ENCODE data around the gene OR6X1.

- TF ChIP-seq CTCF (IDR thresholded peaks at IDR 0.05; ENCODE audit: control extremely low read depth in 1 of 3, insufficient read depth in 1 of 3, low read depth in 1 of 3, low read length in 3 of 3) (no peak), EZH2 (IDR thresholded peaks at IDR 0.05; ENCODE audit: low read depth, low read length, severe bottlenecking) (no peak), TAF7 (optimal IDR thresholded peaks at IDR 0.05; ENCODE audit: borderline replicate concordance, low read depth, low read length) (no peak), CEBPB (IDR thresholded peaks at IDR 0.05; ENCODE audit: low read depth, low read length) (no peak), EP300 (IDR thresholded peaks at IDR 0.05; ENCODE audit: borderline replicate concordance in 1 of 2, low read depth in 2 of 2, low read length in 2 of 2) (no peak), ZNF274 (IDR thresholded peaks at IDR 0.05; ENCODE audit: borderline replicate concordance, extremely low read depth, low read length) (no peak), SIN3A (conservative IDR thresholded peaks at IDR 0.05 in 1 of 2, IDR thresholded peaks at IDR 0.05 in 1 of 2; ENCODE audit: low read depth in 1 of 2, low read length in 2 of 2) (no peak), CREB1 (IDR thresholded peaks at IDR 0.05) (no peak), CBX5 (IDR thresholded peaks at IDR 0.05; ENCODE audit: low read depth, low read length) (no peak), MAX (IDR thresholded peaks at IDR 0.05) (no peak), RAD21 (IDR thresholded peaks at IDR 0.05 in 1 of 2, conservative IDR thresholded peaks at IDR 0.05 in 1 of 2; ENCODE audit: low read depth in 2 of 2, low read length in 2 of 2) (no peak), POLR2AphosphoS5 (IDR thresholded peaks at IDR 0.05; ENCODE audit: low read depth, low read length) (no peak)
Measured at GRCh38 chr11:123742724-123743120, 11.6 kb downstream of the OR6X1 start.
